Duodenal mucosa (tissue), 2 donors: ENCODE measurements around the gene IREB2.
"Not testable (repeated sequence)": the region's sequence is repeated elsewhere in the genome, so short reads cannot be mapped to it uniquely, and the experiment has no call there.

Experiments
- H3K27ac ChIP-seq: one replicate; pipeline ENCODE4 v1.7.0; 2013; ENCODE audit warnings: low read depth, low read length
- H3K27me3 ChIP-seq, 2 donors: one replicate each; pipeline ENCODE4 v1.7.0; 2013; ENCODE audit warnings: low read length in 2 of 2, control low read depth in 1 of 2; ENCODE audit not compliant: insufficient read depth in 2 of 2, control insufficient read depth in 1 of 2
- H3K36me3 ChIP-seq, 2 donors: one replicate each; pipeline ENCODE4 v1.7.0; 2013; ENCODE audit warnings: low read length in 2 of 2, control low read depth in 1 of 2; ENCODE audit not compliant: insufficient read depth in 2 of 2, control insufficient read depth in 1 of 2
- H3K4me1 ChIP-seq, 2 donors: one replicate each; pipeline ENCODE4 v1.7.0; 2013; ENCODE audit warnings: low read length in 2 of 2, control low read depth in 1 of 2; ENCODE audit not compliant: insufficient read depth in 2 of 2, control insufficient read depth in 1 of 2
- H3K4me3 ChIP-seq, 2 donors: one replicate each; pipeline ENCODE4 v1.7.0; 2013; ENCODE audit warnings: low read length in 2 of 2, low read depth in 1 of 2
- H3K9ac ChIP-seq, 2 donors: one replicate each; pipeline ENCODE4 v1.7.0; 2013; ENCODE audit warnings: low read length in 2 of 2, low read depth in 1 of 2
- H3K9me3 ChIP-seq, 2 donors: one replicate each; pipeline ENCODE4 v1.7.0; 2013; ENCODE audit warnings: low read length in 2 of 2, control low read depth in 1 of 2; ENCODE audit not compliant: control insufficient read depth in 1 of 2

IREB2 gene

DNA sequence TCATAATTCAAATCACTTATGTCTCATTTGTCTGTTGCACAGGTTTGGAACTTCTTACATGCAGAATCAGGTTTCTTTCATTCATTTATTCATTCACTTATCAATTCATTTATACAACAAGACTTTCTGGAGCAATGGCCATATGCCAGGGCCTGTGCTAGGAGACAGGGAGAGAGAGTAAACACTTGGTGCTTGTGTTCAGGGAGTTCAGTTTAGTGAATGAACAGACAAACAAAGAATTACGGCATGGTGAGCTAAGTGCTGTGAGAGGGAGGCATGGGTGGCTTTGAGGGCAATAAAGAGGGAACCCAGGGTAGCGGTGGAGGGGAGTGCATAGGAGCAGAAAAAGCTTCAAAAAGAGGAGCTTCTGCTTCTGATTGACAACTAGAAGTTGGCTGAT lies 8.5 kb upstream of the IREB2 start:
- Histone ChIP-seq H3K4me3 (no peak overlapping the region), H3K27ac (no peak overlapping the region), H3K9ac (no peak overlapping the region), H3K4me1 (no peaks in the 10 kb centered on the region), H3K27me3 (no peaks in the 10 kb centered on the region), H3K36me3 (no peaks in the 10 kb centered on the region), H3K9me3 (no peaks in the 10 kb centered on the region)

DNA sequence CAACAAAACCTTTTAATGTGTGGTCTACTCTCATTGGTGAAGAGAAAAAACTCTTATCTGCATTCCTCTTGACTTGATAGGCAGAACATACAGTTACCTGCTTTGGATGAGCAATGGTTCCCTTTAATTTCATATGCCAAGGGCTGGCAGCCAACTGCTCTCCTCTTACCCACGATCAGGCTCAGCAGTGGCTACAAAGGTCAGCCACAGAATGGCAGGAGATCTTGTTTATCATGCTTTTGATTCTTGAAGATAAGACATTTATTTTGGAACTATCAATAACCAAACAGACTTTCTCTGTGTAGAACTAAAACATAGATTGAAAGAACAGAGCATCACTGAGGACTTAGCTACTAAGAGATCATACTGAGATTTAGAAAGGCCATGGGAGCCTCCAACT lies 6.1 kb upstream of the IREB2 start:
- no peaks in the 10 kb centered on the region for H3K27me3 ChIP-seq
- no peaks in the 10 kb centered on the region for H3K36me3 ChIP-seq

DNA sequence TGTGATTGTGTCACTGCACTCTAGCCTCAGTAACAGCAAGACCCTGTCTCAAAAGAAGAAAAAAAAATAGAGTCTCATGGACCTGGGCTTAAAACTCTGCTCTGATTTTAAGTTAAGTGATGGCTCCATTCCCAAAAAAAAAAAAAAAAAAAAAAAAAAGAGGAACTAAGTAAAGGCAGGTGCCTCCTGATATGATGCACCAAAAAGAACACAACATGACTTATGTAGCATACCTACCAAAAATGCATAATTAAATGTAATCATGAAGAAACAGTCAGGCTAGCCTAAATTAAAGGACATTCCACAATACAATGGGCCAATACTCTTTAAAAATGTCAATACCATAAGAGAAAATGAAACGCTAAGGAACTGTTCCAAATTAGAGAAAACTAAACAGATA lies 5.4 kb upstream of the IREB2 start:
- Histone ChIP-seq H3K27ac (no peak overlapping the region), H3K36me3 (no peaks in the 10 kb centered on the region), H3K27me3 (no peaks in the 10 kb centered on the region), H3K9me3 (no peaks in the 10 kb centered on the region), H3K9ac (no peak overlapping the region), H3K4me1 (peaks cover 0 to 8% of the 10 kb centered on the region in 2 donors), H3K4me3 (no peak overlapping the region)

More for the DNA sequence above, 6.1 kb upstream of the IREB2 start:
- Histone ChIP-seq H3K9ac (no peak overlapping the region), H3K27ac (no peak overlapping the region), H3K4me3 (no peak overlapping the region), H3K4me1 (peaks cover 0 to 2% of the 10 kb centered on the region in 2 donors), H3K9me3 (no peaks in the 10 kb centered on the region)

DNA sequence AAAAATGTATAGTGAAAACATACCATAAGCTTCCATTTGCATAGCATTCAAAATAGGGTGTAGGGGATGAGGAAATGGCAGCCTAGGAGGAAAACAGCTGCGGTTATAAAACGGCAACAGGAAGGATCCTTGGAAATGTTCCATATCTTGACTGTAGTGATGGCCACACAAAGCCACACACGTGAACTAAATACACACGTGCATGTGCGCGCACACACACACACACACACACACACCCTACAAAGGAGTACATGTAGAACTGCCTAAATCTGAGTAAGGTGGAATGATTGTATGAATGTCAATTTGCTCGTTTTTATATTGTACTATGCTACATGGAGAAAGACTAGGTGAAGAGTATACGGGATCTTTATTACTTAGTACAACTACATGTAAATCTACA lies 3.9 kb upstream of the IREB2 start:
- Histone ChIP-seq H3K4me1 (peaks cover 2 to 8% of the 10 kb centered on the region in 2 donors), H3K4me3 (no peak overlapping the region), H3K36me3 (no peaks in the 10 kb centered on the region), H3K9me3 (no peaks in the 10 kb centered on the region), H3K9ac (no peak overlapping the region), H3K27me3 (no peaks in the 10 kb centered on the region), H3K27ac (no peak overlapping the region)

DNA sequence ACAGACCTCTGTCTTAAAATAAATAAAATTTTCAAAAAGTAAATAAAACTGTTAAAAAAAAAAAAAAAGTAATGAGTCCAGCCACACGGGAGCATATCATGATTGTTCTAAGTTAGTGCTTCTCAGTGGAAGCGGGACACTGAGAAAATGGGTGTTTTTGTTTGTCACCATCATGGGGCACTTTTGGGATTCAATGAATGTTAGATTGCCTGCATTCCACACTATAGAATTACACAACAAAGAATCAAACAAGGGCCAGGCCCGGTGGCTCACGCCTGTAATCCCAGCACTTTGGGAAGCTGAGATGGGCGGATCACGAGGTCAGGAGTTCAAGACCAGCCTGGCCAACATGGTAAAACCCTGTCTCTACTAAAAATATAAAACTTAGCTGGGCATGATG lies 3.3 kb upstream of the IREB2 start:
- H3K4me3 ChIP-seq, H3K9me3 ChIP-seq, H3K9ac ChIP-seq, H3K27ac ChIP-seq, H3K36me3 ChIP-seq, H3K27me3 ChIP-seq, H3K4me1 ChIP-seq: not testable (repeated sequence)

DNA sequence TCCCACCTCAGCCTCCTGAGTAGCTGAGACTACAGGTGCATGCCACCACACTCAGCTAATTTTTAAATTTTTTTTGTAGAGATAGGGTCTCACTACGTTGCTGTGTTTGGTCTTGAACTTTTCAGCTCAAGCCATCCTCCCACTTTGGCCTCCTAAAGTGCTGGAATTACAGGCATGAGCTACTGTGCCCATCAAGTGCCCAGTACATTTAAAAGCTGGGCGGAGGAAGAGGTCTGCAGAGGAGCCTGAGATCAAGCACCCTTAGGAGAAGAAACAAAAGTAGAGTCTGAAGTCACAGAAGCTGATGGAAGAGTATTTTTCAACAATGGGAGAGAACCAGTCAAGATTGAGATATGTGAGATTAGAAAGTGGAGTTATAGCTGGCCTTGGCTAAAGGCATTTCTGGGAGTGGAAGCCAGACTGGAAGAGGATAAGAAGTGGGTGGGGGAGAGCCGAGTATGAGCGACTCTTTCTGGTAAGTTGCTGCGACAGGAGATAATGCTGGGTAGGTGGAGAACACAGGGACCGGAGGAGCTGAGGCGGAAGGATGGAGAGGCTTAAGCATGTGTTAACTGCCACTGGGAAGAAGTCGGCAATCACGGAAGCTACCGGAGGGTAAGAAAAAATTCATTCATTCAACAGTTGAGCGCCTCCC lies 782 bp upstream of the IREB2 start:
- H3K36me3 ChIP-seq: peaks cover 4 to 21% of the 10 kb centered on the region in 2 donors
- H3K4me3 ChIP-seq: peak overlapping the region; percentile 83 to 93
- no peaks in the 10 kb centered on the region for H3K27me3 ChIP-seq
- no peaks in the 10 kb centered on the region for H3K9me3 ChIP-seq
- peaks cover 12 to 17% of the 10 kb centered on the region in 2 donors for H3K4me1 ChIP-seq
- H3K9ac ChIP-seq: peak overlapping the region; percentile 55 to 82
- H3K27ac ChIP-seq: peak overlapping the region; percentile 11

DNA sequence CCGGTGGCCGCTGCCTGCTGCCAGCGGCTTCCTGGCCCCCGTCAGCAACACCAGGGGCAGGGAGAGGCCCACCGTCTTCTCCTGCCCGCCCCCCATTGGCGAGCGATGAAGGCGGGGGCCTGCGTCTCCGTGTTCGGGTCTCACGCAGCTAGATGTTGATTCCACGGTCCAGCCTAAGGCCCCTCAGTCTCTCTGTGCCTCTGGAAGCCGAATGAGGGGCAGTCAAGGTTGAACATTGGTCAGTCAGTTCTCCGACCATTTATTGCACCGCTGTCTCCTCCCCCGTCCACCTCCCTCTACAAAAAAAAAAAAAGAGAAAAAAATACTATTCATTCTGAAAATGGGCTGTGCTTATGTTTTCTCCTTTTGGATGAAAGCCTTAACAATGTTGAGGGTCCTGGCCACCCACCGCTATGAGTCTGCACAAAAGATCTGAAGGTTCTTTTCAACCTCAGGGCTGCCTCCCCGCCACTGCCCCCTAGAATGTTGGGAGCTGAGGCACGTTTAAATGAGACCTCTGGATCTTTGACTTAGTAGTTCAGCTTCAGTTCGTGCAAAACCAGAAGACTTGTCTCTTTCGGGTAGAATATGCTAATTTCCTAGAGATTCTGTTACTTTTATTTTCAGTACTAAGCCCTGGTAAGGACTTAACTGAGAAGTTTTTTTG lies 736 bp downstream of the IREB2 start:
- Histone ChIP-seq H3K9me3 (no peaks in the 10 kb centered on the region), H3K4me3 (peak overlapping the region; percentile 83 to 93), H3K9ac (peak overlapping the region; percentile 83 to 96), H3K4me1 (peaks cover 12 to 17% of the 10 kb centered on the region in 2 donors), H3K36me3 (peaks cover 6 to 31% of the 10 kb centered on the region in 2 donors), H3K27ac (peak overlapping the region; percentile 90), H3K27me3 (no peaks in the 10 kb centered on the region)

DNA sequence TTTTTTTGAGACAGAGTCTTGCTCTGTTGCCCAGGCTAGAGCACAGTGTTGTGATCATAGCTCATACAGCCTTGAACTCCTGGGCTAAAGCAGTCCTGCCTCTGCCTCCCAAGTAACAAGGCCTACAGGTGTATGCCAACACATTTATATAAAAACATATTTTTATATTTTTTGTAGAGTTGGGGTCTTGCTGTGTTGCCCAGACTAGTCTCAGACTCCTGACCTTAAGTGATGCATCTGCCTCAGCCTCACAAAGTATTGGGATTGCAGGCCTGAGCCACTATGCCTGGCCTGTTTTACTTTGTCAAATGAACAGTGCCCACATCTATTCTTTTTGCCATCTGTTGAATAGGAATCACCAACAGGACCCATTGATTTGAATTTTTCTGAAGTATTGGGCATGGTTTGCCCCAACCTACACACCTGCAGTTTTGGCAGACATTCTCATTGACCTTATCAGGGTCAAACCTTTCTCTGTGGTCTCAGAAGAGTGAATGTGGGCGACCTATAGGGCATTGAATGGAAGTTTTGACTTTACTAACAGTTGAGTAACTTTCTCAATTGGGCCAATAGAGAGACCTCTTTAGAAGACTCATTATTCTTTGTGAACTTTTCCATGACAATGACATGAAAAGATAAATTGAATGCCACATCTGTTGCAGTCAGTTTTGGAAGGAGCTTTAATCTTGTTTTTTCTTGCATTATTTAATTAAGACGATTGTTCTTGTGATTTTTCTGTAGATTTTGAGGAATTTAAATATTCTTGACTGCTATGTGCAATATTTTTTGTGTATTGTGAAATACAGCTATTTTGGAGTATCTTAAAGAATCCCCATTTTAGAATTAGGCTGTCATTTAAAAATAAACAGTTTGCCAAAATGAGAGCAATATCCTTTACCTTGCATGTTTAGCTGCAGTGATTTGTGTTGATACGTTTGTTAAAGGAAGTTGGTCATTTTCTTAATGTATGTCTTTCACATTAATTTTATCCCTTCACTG lies 2.7 kb downstream of the IREB2 start:
- H3K9ac ChIP-seq: peak overlapping the region in 1 of 2 donors; percentile 2
- peaks cover 6 to 43% of the 10 kb centered on the region in 2 donors for H3K36me3 ChIP-seq
- H3K4me1 ChIP-seq: peaks cover 16 to 17% of the 10 kb centered on the region in 2 donors

DNA sequence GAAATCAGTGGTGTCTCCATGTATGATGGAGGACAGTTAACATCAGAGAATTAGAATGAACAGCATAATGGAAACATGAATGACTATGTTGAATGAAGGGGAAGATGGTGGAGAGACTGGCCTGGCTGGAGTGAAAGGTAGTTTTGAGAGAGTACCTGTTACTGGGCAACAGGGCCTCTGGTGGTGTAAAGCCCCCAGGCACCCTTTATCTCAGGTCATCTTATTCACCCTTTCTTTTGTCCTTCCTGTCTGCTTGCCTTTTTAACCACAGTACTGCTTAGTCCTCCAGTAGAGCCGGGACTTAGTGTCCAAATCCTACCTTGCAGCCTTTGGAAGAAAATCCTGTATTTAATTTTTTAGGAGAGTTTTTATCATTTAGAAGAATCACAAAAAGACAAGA lies 6.2 kb downstream of the IREB2 start:
- H3K27me3 ChIP-seq: no peaks in the 10 kb centered on the region
- H3K4me3 ChIP-seq: no peak overlapping the region
- H3K36me3 ChIP-seq: peaks cover 17 to 61% of the 10 kb centered on the region in 2 donors
- H3K9me3 ChIP-seq: no peaks in the 10 kb centered on the region
- H3K9ac ChIP-seq: no peak overlapping the region
- peaks cover 21 to 22% of the 10 kb centered on the region in 2 donors for H3K4me1 ChIP-seq
- no peak overlapping the region for H3K27ac ChIP-seq

More for the DNA sequence above, 2.7 kb downstream of the IREB2 start:
- no peak overlapping the region for H3K4me3 ChIP-seq
- H3K9me3 ChIP-seq: no peaks in the 10 kb centered on the region
- no peak overlapping the region for H3K27ac ChIP-seq
- H3K27me3 ChIP-seq: no peaks in the 10 kb centered on the region

DNA sequence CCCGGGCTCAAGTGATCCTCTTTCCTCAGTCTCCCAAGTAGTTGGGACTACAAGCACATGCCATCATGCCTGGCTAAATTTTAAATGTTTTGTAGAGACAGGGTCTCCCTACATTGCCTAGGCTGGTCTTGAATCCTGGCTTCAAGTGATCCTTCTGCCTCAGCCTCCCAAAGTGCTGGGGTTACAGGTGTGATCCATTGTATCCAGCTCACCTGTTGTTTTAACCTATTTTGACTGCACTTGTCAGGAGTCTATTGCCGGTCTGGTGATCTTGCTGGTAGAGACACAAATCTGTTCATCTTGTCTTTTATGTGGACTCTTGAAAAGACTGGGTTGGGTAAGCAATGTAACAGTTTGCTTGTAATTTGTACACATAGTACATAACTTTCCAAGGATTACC lies 7.9 kb downstream of the IREB2 start:
- H3K4me3 ChIP-seq: no peak overlapping the region
- H3K4me1 ChIP-seq: peaks cover 21% of the 10 kb centered on the region in 2 donors
- no peaks in the 10 kb centered on the region for H3K27me3 ChIP-seq
- H3K36me3 ChIP-seq: peaks cover 13 to 53% of the 10 kb centered on the region in 2 donors
- H3K27ac ChIP-seq: no peak overlapping the region
- H3K9ac ChIP-seq: no peak overlapping the region
- H3K9me3 ChIP-seq: no peaks in the 10 kb centered on the region
